ENCODE measurements around the gene TPST1. TPM values are rescaled to one million over a fixed set of nuclear protein-coding genes. Genes with fewer than 3 reads are reported as not detected.
"Not testable (repeated sequence)": the region's sequence is repeated elsewhere in the genome, so short reads cannot be mapped to it uniquely, and the experiment has no call there.

The TPST1 gene
- total and polyA plus RNA-seq, 9 of the 15 experiments (the other 6 are each of a cell fraction or from before 2014, with no cell fraction given): 0.15 to 2.2 (median 0.53) TPM

DNA sequence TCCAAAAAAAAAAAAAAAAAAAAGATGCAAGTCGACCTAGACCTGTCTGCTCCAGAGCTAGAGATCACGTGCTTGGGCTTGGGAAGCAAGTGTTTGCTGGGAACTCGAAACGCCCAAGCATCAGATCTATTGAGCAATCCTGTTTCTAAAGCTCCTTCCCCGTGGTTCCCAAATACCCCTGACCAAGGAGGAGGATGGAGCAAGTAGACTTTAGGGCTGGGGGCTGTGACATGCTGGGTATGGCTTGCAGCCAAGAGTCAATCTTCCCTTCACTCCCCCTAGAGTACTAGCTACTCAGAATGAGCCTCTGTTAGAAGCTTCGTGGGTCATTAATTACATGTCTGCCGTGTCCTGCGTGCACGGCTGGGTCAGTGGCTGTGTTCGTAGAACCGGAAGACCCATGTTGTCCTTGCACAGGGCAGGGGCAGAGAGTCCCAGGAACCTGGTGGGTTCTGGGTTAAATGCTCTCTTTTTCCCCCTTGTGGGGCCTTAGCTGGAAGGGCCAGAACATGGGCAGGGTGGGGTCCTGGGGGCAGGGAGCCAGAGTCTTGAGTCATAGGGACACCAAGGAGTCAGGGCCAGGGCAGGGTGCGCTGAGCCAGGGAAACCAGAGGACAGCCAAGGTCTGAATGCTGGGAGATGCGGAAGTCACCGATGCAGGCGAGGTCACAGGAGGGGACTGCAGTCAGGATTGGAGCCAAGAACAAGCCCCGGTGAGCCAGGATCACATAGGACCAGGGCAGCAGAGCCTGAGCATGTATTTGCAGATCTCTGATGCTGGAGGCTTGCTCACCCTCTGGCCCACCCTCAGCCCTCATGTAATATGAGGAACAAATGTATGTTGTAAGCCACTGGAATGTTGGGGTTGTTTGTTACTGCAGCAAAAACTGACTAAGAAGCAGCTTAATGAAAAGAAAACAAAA, 34.6 kb upstream of the TPST1 start (continued):
- TF ChIP-seq PBX2 (CRISPR knock-in tag; IDR thresholded peaks at IDR 0.05; ENCODE audit: low read depth): no peak
- TF ChIP-seq PBX2 (tag; conservative IDR thresholded peaks at IDR 0.05; ENCODE audit: low read depth): 0 out of 2 replicates have a peak, but pooled peaks have one; percentile 17
- TF ChIP-seq TRIM24 (IDR thresholded peaks at IDR 0.05): peak; percentile 42 to 57; a peak in 3 of 4 replicates

- POLR2A ChIA-PET: interaction anchor here (0.7 to 1.0 kb wide), 2 partner anchors 10 to 880 kb away, joined by 3 read pairs; no protein-coding TSS in a partner anchor
- H4K20me1 ChIP-seq (replicated peaks; ENCODE audit: control insufficient read depth, insufficient read depth, low read length); in situ Hi-C loops (cut with MboI); H3K4me1 ChIP-seq (replicated peaks in 1 of 2; ENCODE audit: control insufficient read depth in 2 of 2, insufficient read depth in 2 of 2, low read length in 2 of 2); BruUV-seq (replicated peaks); FAIRE-seq; H3K79me2 ChIP-seq (ENCODE audit: control insufficient read depth, insufficient read depth, low read length); H3K9me3 ChIP-seq (replicated peaks; ENCODE audit: control insufficient read depth, insufficient read depth, low read depth, low read length); CTCF ChIA-PET (ENCODE audit: low intra/inter-chr PET ratio); H3K27ac ChIP-seq (ENCODE audit: extremely low read depth, low read depth, low read length); H3K36me3 ChIP-seq (ENCODE audit: control insufficient read depth, insufficient read depth, low read length); H3K4me3 ChIP-seq; H3K9ac ChIP-seq (ENCODE audit: insufficient read depth in 1 of 2, low read depth in 2 of 2, low read length in 2 of 2); DNase-seq (ENCODE audit: extremely low read depth in 1 of 4, low spot score in 3 of 4); H3K9me1 ChIP-seq (ENCODE audit: control insufficient read depth, insufficient read depth, low read length); ATAC-seq; H3K4me2 ChIP-seq (ENCODE audit: insufficient read depth, low read length); intact Hi-C loops (cut with micrococcal nuclease); H2AFZ ChIP-seq (ENCODE audit: low read depth, low read length): not testable (repeated sequence)
- TF ChIP-seq NFIC (IDR thresholded peaks at IDR 0.05): peak; percentile 40
- peaks cover 7 to 24% of the 10 kb centered on the region in 2 experiments; a peak in 4 of 5 replicates for H3K27me3 ChIP-seq (ENCODE audit: control insufficient read depth in 2 of 2, insufficient read depth in 2 of 2, low read length in 2 of 2)
- 2% methylated on average over 9 of the region's 9 CpGs for WGBS (ENCODE audit: insufficient coverage, low coverage, missing lambda C conversion rate)
Measured at GRCh38 chr7:66172536-66173401, 32.4 kb upstream of the TPST1 start.

Measured in K562 (cell line).